ENCODE measurements around the gene ELP1.

Gene ELP1

DNA sequence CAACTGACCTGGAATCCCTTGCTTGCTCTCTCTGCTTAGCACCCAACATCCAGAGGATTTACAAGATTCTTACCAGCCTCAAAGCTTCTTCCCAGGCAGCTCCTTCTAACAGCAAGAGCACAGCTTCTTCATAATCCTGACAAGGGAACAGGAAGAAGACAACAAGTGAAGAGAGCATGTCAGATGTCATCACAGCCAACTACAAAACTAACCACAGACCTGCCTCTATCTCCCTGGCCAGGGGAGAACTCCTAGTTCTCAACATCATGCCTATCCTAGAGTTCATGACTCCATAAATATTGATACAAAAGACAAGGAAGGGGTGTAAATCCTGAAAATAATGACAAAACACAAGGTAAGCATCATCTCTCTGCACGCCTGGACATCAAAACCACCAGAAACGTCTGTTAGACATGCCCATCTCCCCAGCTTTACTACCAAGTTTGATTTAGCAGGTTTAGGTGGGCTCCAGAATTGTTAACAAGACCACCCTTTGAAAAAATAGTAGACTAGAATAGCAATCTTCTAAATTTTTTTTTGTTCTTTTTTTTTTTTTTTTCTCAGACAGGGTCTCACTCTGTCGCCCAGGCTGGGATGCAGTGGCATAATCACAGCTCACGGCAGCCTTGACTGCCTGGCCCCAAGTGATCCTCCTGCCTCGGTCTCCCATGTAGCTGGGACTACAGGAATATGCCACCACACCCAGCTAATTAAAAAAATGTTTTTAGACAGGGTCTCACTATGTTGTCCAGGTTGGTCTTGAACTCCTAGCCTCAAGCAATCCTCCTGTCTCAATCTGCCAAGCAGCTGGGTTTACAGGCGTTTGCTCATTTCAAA lies 51.7 kb downstream of the ELP1 start:
- DNase-seq (ENCODE audit: low spot score), result no peak

DNA sequence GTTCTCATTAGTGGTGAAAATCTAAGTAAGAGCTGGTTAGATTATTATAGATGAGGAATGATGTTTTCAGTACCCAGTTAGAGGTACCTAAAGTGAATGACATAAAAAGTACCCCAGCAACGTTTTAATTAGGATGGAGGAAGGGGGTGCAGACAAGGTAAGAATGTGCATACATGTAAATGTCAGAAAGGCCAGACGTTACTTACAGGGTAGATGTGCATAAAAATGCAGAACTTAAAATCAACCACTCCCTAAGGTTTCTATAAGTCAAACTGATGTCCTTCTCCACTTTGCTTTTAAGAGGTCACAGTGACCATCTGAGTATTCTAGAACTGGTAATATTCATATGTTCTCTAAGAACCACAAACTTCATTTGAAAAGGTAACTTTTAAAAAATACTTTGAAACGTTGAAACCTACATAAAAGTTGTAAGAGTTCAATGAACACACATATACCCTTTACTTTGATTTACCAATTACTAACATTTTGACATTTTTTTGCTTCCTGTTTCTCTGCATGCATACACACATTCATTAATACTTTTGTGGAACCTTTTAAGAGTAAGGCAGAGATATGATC lies 53.1 kb downstream of the ELP1 start:
- no peak for DNase-seq (ENCODE audit: low spot score)

DNA sequence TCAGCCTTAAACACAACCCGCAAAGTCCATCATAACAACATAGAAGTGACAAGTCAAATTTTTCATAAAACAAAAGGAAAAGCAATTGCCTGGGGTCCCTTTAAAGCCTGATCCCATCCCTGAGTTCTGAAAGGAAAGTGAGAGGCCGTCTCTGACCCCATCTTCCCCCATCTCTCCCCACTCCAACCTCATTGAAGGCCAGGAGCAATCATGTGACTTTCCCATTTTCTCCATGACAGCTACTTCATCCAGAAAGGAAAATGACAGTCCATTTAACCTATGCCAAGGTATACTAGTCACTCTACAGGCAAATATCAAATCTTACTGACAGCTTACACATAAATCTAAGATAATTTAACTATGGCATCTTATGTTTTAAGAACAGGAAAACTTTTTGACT lies 56.4 kb downstream of the ELP1 start:
- no peak for DNase-seq (ENCODE audit: low spot score)

DNA sequence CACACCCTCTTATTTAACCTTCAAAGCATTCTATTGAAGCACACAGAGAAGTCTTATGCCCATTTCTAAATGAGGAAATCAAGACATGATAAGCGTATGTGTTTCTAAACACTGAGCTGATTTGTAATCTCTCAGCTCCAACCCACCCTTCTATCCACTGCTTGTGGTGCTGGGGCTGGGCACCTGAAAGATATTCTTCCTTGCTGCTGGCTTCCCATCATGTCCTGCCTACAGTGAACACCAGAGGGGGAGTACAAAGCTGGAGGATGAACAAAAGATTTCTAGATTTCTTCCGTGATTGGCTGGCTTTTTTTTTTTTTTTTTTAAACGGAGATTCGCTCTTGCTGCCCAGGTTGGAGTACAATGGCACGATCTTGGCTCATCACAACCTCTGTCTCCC lies 57.5 kb downstream of the ELP1 start:
- DNase-seq (ENCODE audit: low spot score), result no peak

DNA sequence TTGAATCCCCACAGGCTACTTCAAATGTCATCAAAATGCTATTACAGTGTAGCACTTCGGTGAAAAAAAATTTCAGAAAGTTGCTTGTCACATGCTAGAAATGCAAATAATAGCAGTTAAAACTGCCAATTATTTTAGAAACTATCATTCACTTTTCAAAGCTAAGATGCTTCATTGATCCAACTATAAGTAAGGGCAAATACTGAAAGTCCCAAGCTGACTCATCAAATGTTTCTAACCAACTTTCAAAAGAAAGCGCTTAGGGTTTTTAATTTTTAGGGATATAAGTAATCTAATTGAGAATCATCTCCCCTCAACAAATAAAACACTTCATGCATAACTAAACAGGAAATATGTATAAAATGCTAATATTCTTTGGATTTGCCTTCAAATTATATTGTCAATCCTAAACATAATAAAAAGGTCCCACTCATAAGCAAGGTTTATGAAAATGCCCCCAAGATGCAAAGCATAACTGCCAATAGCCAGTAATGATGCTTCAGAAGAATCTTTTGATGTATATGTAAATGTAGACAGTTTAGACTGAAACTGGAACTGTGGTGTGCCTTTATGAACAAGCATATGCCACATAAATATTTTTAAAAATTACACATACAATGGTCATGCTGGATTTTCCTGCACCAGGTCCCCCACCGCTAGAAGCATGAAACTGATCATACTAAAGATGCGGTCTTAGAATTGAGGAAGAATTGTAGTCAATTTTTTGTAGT lies 59.7 kb downstream of the ELP1 start:
- DNase-seq (ENCODE audit: low spot score), result no peak

DNA sequence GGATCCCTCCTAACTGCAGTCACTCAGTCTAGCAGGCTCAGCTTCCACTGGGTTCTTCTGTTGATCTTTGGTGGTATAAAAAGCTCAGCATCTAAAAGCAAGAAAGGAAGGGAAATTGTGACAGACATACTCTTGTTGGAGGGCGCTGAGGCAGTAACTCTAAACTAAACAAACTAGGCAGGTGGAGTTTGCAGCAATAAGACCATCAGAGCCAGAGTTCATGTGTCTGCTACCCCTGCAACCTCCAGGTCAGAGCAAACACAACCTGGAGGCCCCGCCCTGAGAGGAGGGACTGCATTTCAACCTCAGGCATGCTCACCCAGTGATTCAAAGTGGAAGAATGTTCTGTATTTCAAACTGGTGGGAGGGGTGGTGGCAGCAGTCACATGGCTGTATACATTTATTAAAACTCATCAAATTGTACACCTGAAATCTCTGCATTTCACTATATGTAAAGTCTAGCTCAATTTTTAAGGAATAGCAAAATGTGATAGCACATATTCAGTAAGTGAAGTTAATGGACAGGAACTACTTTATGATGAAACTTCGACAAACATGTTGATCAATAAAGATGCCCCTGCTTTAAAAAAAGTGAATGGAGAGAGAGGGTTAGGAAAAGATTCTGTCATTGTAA lies 64.7 kb downstream of the ELP1 start:
- DNase-seq (ENCODE audit: low spot score), result no peak

DNA sequence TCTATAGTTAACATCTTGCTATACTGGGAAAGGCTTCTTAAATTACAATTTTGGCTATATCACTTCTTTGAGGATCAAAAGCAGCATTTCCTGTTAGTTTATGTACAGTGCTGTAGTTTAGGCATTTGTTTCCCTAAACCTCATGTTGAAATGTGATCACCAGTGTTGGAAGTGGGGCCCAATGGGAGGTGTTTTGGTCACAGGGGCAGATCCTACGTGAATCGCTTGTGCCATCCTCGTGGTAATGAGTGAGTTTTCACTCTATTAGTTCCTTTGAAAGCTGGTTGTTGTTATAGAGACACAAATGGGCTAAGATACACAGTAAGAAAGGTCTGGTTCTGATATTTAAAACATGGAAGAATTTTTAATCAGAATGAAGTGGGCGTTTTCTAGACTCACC lies 66.1 kb downstream of the ELP1 start:
- DNase-seq (ENCODE audit: low spot score), result no peak

DNA sequence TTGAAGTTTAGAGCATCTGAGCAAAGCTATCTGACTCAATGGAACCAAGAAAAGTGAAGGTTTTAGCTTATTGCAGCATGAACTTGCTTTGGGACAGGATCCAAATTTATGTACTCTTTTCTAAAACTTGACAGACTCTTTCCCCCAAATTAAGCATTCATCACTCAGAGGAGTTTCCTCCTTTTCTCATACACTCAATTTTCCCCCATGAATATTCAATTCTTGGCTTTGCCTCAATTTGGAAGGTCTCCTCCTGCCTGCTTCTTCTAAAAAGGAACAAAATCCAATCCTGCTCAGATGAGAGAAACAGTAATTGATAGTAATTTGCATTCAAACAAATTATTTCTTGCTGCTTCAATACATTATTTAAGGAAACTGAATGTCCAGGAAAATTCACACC lies 66.8 kb downstream of the ELP1 start:
- no peak for DNase-seq (ENCODE audit: low spot score)

DNA sequence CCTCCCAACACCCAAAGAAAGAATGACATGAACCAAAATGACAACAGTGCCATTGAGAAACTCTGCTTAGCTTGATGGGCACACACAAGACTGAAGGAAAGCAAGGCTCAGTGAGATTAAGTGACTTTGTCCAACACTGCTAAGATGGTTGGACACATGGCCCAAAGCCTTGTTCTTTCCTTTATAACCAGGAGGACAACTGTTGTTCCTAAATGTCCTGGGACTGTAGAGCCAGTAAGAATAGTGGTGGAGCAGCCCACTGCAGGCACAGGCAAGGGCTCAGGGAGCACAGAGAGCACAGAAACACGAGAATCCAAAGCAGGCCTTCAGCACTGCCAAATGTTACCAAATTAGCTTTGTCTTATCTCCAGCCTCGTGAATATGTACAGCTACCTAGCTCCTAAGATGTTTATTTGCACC lies 67.9 kb downstream of the ELP1 start:
- DNase-seq (ENCODE audit: low spot score), result no peak

DNA sequence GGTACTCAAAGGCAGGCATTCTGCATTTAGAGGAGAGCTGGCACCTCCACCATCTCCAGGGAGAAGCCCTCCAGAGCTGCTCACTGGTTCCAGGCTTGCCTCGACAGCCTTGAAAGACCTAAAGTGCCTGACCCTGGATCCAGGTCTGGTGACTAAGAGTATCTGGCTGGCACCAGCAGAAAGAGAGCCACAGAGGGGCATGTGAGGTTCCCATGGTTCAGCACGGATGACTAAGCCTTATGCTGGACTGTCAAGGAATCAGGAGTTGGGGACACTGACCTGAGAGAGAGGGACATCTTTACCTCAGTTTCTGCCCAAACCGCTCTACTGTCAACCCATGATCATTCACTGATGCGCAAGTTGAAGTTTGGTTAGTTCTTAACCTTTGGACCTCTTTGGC lies 68.9 kb downstream of the ELP1 start:
- no peak for DNase-seq (ENCODE audit: low spot score)

DNA sequence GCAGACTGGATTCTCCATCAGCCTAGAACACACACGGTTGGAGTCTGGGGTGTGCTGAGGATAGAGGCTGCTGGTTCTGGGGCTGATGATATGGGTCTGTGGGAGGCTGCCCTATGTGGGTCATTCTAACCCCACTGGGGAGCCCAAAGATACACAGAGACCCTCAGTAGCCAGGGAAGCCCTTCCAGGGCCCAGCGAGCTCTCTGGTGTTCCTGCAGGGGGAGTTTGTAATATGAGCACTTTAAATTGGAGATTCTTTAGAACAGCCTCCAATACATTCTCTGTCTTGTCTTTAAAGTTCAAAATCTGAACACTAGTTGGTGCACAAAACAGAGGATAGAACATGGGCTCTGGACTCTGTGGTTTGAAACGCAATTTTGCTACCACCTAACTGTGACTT lies 69.5 kb downstream of the ELP1 start:
- DNase-seq (ENCODE audit: low spot score), result no peak

DNA sequence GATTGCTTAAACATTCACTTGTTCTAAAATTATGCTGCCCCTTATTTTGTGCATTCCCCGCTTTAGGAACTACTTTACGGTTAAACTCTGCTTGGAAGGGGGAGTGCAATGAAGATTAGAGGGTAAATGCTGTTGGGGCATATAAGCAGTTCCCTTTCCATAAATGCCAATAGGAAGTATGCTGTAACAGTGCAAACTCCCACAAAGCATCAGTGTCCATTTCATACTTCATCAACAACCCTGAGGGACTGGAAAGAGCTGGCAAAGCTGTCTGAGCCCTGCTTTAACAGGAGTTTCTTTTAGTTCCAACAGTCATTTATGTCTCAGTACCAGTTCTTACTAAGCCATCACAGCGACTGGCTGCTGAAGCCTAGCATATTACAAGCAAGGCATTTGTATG lies 70.0 kb downstream of the ELP1 start:
- no peak for DNase-seq (ENCODE audit: low spot score)

DNA sequence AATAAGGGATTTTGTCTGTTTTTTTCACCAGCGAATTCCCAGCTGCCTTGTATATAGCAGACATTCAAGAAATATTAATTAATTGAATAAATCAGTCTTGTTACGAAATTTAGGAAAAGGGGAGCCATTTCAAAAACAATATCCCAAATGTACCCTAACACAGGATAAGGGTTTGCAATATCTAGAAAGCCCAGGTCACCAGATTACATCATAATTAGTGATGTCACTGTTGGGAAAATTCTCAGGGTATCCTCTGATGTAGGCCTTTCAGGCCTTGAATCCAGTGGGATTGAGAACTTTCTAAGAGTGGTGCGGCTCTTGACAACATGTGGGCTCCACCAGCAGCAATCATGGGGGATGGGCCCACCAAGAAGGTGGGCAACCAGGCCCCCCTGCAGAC lies 71.9 kb downstream of the ELP1 start, which contains the start of gene ACTL7A:
TSS of gene ACTL7A (plus strand) at position 270 of the 400 bp plus-strand sequence. CDS start at position 327, 57 bp downstream.
- no peak for DNase-seq (ENCODE audit: low spot score)

DNA sequence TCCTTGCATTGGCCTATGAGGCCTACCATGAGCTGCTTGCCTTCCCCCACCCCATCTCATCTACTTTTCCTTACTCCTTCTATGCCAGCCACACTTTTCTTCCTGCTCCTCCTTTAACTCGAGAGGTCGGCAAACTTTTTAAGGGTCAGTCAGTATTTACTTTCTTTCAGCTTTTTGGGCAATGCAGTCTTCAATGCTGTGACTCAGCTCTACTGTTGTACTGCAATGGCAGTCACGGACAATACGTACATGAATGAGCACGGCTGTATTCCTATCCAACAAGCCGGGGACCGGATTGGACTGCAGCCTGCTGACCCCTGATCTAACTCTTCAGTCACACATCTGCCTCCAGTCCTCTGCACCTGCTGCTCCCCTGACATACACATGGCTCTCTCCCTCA lies 72.5 kb downstream of the ELP1 start:
- DNase-seq (ENCODE audit: low spot score), result no peak

DNA sequence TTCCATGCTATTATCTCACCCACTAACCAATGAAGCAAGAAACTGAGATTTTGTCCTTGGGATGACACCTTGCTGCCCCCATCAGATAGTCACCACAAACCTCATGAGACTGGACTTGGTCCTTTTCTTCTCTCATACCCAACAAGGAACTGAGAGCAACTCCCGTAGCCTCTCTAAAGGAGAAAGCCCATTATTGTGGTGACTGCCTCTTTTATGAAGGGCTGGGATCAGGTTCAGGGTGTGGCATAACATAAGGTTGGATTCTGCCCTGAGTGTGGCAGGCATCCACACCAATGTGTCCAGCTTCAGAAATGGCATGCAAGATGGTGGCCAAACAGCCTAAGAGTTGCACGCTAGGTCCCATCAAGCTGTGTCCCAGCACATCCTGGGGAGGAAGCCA lies 73.2 kb downstream of the ELP1 start:
- DNase-seq (ENCODE audit: low spot score), result no peak

DNA sequence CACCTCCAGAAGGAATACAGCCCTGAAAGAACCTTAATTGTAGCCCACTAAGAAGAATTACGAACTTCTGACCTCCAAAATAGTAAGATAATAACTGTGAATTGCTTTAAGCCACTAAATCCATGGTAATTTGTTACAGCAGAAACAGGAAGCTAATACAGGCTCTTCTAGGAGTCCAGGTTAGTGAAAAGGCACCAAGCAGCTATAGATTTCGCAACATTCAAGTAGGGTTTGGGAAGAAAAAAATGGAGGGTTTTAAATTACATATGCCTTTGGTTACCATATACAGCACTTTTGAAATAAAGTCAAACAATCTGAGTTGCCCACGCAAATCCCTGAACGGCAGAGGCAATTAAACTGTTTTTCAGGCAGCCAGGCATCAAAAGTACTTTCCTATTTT lies 73.6 kb downstream of the ELP1 start:
- DNase-seq (ENCODE audit: low spot score), result no peak

DNA sequence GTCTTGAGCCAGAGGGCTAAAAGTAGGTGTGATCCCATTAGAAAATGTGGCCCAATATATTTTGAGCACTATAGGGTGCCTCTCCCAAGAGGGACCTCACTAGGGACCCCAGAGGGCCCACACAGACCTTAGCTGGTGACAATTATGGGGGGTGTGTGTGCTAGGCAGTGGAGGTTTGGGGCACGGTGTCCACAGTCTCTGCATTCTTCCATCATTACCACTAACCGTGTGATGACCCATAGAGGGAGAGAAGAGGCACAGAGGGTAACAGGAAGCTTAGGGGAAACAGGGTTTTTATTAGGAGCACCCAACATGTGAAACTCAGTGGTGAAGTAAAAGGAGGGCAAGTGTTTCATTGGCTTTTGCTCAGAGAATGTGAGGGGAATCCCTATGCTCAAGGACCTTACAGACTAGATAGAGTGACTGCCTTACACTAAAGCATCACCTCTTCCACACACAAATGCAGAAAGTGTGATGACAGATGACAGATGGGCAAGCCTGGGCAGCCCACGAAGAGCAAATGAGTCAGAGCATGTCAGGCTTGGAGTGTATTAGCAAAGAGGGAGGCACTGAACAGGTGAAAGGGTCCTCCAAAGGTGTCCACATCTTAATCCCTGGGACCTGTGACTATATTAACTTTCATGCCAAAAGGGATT lies 74.3 kb downstream of the ELP1 start:
- no peak for DNase-seq (ENCODE audit: low spot score)

DNA sequence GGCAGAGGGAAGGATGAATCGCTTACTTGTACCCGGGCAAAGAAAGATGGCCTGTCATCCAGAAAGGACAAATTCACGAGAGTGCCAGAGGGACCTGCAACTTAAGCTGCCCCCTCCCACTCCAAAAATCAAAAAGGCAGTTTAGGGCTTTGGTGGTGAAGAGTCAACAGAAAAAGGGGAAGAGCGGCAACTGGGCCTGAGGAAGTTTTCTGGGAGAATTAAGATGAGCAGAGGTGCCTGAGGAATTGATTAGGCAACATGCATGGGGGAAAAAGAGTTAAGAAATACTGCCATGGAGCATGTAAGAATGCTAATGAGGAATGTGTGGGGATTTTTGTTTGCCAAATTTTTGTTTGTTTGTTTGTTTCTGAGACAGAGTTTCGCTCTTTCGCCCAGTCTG lies 76.4 kb downstream of the ELP1 start:
- DNase-seq (ENCODE audit: low spot score), result no peak

DNA sequence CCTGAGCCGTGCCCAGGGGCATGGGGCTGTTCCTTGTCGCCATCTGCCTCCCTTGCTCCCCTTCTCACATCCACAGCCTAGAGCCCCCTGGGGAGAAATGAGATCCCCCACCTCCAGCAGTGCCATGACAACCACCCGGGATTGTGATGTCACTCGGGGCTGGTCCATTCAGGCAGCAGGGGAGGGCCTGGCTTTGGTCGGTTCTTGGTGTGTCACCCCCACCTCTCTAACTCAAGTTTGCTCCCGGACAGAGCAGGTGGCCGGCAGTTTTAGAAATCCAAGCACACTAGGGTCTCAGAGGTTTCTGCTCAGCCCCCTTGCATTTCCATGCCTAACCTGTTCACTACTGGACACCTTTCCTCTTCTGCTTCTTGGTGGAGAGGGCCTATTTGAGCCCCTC lies 78.0 kb downstream of the ELP1 start, which contains the start of gene ACTL7B:
TSS of gene ACTL7B (minus strand) at position 99 of the 400 bp plus-strand sequence. CDS start at position 43, 56 bp downstream.
- no peak for DNase-seq (ENCODE audit: low spot score)

DNA sequence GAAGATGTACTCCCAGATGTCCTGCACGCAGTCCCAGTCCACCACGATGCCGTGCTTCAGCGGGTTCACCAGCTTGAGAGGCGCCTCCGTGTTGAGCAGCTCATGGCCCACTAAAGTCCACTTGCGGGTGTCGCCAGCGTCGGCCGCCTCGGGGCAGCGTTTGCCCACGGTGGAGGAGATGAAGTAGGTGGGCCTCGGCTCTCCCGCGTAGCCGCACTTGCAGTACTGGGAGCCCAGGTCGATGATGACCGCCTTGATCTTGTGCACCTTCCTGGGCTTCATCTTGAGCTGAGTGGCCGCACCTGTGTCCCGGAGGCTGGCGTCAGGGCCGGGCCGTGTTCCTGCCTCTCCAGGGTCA lies 78.4 kb downstream of the ELP1 start:
- no peak for DNase-seq (ENCODE audit: low spot score)

DNA sequence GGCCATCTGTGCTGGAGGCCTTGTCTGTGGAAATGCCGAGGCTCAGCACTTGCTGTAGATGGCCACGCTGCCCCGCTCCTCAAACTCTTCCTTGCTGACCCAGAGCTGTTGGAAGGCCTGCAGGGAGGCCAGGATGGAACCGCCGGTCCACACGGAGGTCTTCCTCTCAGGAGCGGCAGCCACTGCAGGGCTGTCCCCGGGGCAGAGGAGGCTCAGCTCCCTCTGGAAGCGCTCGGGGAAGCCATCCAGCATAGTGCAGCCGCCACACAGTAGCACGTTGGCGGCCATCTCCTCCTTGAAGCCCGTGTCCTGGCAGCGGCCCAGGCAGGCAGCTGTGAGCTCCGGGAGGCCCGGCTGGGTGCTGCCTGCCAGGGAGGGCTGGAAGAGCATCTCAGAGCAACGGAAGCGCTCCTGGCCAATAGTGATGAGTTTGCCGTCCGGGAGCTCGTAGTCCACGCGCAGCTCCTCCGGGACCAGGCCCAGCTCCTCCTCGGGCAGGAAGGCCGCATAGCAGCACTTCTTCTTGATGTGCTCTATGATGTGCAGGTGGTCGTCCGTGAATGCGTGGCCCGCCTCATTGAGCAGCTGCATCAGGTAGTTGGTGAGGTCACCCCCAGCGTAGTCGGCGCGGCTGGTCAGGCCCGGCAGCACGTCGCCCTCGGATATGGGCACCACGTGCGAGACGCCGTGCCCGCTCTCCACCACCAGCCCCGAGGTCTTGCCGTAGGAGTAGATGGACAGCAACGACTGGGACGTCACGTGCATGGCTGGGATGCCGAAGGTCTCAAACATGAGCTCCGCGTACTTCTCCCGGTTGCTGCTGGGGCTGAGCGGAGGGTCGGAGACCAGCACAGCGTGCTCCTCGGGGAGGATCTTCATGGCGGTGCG lies 79.0 kb downstream of the ELP1 start:
- DNase-seq (ENCODE audit: low spot score), result no peak
